PFSK-1 (cell line): ENCODE data around the gene IGFBP6.

ENCODE experiments used
- FOXP2 ChIP-seq: optimal IDR thresholded peaks from 2 replicates; pipeline ENCODE3; 2011; ENCODE audit warnings: borderline replicate concordance, control low read depth, inconsistent platforms; ENCODE audit not compliant: insufficient read depth; ENCODE audit errors: extremely low read length, extremely low read depth
- POLR2AphosphoS5 ChIP-seq: IDR thresholded peaks from 2 replicates; pipeline ENCODE4 v1.6.1; 2012; ENCODE audit warnings: low read depth, mild to moderate bottlenecking, control low read depth, low read length, moderate library complexity
- SIN3A ChIP-seq: IDR thresholded peaks from 2 replicates; pipeline ENCODE4 v1.6.1; 2012; ENCODE audit warnings: mild to moderate bottlenecking, low read length, moderate library complexity, borderline replicate concordance; ENCODE audit not compliant: insufficient read depth
- TAF1 ChIP-seq: IDR thresholded peaks from 2 replicates; pipeline ENCODE4 v1.6.1; 2012; ENCODE audit warnings: low read length, control low read depth, borderline replicate concordance; ENCODE audit not compliant: insufficient read depth
- TF ChIP-seq, protein P1 (sequence below), 2 experiments: IDR thresholded peaks; 2 replicates each; pipeline versions ENCODE4 v1.6.1 to v1.8.0; 2011 to 2012; ENCODE audit warnings: low read depth in 2 of 2, low read length in 2 of 2, control low read depth in 1 of 2, inconsistent platforms in 1 of 2, mild to moderate bottlenecking in 1 of 2, moderate library complexity in 1 of 2; ENCODE audit not compliant: insufficient read depth in 1 of 2

The IGFBP6 gene

DNA sequence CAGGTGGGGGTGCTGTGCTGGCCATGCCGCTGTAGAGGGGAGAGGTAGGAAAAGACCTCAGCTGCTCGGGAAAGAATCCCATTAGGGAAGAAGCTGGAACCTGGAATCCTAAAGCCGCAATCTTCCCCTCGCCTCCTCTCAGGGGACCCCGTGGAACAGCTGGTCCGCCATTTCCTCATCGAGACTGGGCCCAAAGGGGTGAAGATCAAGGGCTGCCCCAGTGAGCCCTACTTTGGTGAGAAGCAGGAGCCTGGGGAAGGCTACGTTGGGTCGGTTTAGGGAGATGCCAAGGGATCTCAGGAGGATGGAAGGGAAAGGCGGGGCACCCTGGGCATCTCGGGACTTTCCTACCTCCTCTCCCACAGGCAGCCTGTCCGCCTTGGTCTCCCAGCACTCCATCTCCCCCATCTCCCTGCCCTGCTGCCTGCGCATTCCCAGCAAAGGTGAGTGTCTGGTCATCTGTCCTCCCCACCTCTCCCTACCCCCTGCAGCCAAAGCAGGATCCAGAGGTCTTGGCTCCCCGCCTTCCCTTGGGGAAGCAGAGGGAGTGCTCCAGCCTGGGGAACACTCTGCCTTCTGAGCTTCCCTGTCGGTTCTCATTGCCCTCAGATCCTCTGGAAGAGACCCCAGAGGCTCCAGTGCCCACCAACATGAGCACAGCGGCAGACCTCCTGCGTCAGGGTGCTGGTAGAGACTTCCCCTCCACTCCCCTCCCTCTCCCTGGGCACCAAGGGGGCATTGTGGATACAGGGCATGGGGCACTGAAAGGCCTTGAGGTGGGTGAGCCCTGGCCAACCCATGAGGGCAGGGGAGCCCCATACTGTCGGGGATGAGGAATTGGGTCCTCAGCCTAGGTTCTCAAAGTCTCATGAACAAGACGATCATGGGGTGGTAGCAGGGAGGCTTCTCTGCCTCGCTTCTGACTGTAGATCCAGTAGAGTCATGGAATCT is 35.2 kb upstream of the IGFBP6 start:
- TF ChIP-seq TAF1, result no peak
- TF ChIP-seq FOXP2, result no peak
- TF ChIP-seq SIN3A, result no peak

DNA sequence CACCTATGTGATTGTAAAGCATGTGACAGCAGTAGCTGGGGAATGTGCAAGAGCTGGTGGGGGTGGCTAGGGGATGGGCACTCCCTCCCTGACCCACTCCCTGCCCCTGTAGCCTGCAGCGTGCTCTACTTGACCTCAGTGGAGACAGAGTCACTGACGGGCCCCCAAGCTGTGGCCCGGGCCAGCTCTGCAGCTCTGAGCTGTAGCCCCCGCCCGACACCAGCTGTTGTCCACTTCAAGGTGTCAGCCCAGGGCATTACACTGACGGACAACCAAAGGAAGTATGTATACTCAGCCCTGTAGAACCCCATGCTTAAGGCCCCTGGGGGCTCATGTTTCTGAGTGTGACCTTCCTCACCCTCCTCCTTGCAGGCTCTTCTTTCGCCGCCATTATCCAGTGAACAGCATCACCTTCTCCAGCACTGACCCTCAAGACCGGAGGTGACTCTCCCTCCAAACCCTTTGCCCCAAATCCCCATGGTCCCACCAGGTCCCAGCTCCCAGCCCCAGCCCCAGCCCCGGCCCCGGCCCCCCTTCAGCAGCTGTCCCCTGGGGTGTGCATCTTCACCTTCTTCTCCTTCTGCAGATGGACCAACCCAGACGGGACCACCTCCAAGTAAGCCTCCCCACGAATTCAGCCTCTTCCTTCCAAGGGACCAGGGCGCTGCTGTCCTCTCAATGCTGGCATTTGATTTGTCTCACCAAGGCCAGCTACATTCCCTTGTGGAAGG is 34.3 kb upstream of the IGFBP6 start:
- TF ChIP-seq, protein P1, sequence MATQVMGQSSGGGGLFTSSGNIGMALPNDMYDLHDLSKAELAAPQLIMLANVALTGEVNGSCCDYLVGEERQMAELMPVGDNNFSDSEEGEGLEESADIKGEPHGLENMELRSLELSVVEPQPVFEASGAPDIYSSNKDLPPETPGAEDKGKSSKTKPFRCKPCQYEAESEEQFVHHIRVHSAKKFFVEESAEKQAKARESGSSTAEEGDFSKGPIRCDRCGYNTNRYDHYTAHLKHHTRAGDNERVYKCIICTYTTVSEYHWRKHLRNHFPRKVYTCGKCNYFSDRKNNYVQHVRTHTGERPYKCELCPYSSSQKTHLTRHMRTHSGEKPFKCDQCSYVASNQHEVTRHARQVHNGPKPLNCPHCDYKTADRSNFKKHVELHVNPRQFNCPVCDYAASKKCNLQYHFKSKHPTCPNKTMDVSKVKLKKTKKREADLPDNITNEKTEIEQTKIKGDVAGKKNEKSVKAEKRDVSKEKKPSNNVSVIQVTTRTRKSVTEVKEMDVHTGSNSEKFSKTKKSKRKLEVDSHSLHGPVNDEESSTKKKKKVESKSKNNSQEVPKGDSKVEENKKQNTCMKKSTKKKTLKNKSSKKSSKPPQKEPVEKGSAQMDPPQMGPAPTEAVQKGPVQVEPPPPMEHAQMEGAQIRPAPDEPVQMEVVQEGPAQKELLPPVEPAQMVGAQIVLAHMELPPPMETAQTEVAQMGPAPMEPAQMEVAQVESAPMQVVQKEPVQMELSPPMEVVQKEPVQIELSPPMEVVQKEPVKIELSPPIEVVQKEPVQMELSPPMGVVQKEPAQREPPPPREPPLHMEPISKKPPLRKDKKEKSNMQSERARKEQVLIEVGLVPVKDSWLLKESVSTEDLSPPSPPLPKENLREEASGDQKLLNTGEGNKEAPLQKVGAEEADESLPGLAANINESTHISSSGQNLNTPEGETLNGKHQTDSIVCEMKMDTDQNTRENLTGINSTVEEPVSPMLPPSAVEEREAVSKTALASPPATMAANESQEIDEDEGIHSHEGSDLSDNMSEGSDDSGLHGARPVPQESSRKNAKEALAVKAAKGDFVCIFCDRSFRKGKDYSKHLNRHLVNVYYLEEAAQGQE (IDR thresholded peaks at IDR 0.05; ENCODE audit: insufficient read depth in 1 of 2, low read depth in 2 of 2, low read length in 2 of 2), result no peak
- TF ChIP-seq FOXP2 (no peak), TAF1 (no peak), SIN3A (no peak), POLR2AphosphoS5 (no peak)

DNA sequence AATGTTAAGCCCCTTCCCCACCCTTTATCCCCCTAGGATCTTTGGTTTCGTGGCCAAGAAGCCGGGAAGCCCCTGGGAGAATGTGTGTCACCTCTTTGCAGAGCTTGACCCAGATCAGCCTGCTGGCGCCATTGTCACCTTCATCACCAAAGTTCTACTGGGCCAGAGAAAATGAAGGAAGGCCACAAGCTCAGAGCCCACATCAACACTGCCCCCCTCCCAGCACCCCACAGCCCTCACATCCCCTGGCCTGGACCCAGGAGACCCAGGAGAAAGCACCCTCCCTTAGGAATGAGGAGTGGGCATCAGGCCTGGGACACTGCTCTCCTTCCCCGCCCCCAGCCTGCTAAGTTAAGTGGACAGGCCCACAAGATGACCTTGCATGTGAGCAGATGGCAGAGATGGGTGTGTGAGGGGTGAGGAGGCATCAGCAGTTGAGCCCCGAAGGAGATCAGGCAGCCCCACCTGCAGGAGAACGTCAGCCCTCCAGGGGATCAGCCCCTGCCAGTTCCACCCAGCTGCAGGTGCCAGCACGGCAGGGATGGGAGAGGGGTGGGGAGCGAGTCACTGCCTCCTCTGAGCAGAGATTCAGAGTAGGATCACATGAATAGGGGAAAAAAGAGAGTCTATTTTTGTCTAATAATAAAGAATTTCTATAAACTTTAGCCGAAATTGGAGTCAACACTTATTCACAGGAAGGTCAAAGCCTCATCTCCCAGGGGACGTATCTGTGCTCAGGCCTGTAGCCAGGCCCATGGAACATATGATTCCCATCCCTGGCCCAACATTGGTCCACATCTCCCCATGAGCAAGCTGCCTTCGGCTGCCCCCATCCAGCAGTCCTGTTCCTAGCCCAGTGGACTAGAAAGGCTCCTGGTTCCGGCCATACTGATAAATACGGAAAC is 33.5 kb upstream of the IGFBP6 start:
- TF ChIP-seq POLR2AphosphoS5 (no peak), TAF1 (no peak), SIN3A (no peak)
- TF ChIP-seq, protein P1 (IDR thresholded peaks at IDR 0.05; ENCODE audit: insufficient read depth in 1 of 2, low read depth in 2 of 2, low read length in 2 of 2), result no peak

DNA sequence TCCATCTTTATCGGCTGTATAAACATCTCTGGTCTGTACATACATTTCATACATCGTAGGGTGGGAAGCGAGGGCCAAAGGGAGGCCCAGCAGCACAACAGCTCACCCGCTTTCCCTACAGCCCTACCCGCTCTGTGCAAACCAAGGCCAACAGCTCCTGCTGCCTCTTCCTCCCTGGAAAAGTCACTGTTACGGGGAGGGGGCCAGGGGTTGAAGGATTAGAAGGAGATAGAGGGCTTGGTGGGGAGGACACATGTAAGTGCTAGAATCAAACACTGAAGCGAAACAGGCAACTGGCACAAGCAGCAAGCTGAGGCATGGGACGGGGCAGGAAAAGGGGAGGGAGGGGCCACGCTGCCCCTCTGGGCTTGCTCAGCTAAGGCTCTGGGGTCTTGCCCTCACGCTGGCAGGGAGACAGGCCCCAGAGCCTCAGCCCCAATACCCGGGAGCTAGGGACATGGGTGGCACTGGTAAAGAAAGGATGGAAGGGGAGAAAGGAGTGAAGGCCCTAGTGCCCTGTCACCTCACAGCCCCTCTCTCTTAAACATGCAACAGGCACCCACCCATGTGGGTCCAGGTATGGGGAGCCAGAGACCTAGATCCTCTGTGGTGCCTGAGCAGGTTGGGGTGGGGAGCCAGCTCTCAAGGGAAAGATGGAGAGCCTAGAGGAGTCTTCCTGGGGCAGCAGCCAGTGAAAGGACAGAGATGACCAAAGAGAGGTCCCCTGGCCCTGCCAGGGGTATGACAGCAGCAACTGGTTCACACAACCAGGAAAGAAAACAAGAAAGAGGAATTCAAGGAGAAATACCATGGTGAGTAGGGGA is 32.6 kb upstream of the IGFBP6 start:
- no peak for TF ChIP-seq FOXP2
- no peak for TF ChIP-seq SIN3A
- TF ChIP-seq TAF1, result no peak
- no peak for TF ChIP-seq POLR2AphosphoS5
- TF ChIP-seq, protein P1 (IDR thresholded peaks at IDR 0.05; ENCODE audit: insufficient read depth in 1 of 2, low read depth in 2 of 2, low read length in 2 of 2), result no peak
